Uterus (tissue), 2 donors: Measurements from ENCODE around the gene F2RL2.

ENCODE experiments used
- POLR2A ChIP-seq, 2 donors: fragments of 450-650 bp; IDR thresholded peaks; one replicate each; pipeline ENCODE4 v1.6.1; 2016; ENCODE audit warnings: antibody characterized with exemption in 2 of 2, mild to moderate bottlenecking in 1 of 2, moderate library complexity in 1 of 2
- TF ChIP-seq, protein P1 (sequence below), 4 experiments: fragments of 200-600 bp in 2 of 4; fragments of 450-650 bp in 2 of 4; sonication (generic) in 2 of 4; IDR thresholded peaks; one replicate each; pipeline ENCODE4 v1.5.1; 2016 to 2019; ENCODE audit warnings: antibody characterized with exemption in 4 of 4, mild to moderate bottlenecking in 2 of 4, moderate library complexity in 1 of 4

DNA sequence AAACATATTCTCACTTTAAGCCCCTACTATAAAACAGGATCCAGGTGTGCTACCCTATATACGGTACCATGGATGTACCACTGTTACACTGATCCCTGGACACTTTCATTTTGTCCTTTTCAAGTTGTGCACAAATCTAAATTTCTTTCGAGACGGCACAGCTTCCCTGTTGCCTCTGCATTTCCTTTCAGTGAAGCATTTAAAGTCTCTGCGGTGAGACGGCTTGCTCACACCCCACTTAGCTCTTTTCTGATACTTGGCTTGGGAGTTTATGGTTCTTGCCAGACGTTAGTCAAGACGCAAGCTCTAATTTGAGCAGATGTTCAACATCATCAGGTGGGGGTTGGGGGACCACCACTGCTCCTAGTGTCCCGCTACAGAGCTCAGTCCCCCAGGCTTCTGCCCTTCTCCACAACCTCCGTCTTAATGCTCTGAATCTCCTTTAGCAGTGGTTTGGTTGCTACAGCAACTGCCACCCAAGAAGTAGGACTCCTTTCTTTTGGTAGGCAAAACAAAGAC lies 15.8 kb downstream of the F2RL2 start:
- TF ChIP-seq, protein P1, sequence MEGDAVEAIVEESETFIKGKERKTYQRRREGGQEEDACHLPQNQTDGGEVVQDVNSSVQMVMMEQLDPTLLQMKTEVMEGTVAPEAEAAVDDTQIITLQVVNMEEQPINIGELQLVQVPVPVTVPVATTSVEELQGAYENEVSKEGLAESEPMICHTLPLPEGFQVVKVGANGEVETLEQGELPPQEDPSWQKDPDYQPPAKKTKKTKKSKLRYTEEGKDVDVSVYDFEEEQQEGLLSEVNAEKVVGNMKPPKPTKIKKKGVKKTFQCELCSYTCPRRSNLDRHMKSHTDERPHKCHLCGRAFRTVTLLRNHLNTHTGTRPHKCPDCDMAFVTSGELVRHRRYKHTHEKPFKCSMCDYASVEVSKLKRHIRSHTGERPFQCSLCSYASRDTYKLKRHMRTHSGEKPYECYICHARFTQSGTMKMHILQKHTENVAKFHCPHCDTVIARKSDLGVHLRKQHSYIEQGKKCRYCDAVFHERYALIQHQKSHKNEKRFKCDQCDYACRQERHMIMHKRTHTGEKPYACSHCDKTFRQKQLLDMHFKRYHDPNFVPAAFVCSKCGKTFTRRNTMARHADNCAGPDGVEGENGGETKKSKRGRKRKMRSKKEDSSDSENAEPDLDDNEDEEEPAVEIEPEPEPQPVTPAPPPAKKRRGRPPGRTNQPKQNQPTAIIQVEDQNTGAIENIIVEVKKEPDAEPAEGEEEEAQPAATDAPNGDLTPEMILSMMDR (IDR thresholded peaks at IDR 0.05) = no peak
- TF ChIP-seq POLR2A (IDR thresholded peaks at IDR 0.05) = no peak
